Tibial nerve (tissue), 4 donors: ENCODE data around the gene DCDC2C.

Source experiments
- EP300 ChIP-seq, 2 donors: sonication (generic); formaldehyde crosslinking; IDR thresholded peaks; one replicate each; pipeline ENCODE4 v1.6.1; 2017; ENCODE audit warnings: antibody characterized with exemption in 2 of 2, mild to moderate bottlenecking in 1 of 2
- POLR2A ChIP-seq, 2 donors: fragments of 450-650 bp; IDR thresholded peaks; one replicate each; pipeline ENCODE4 v1.6.1; 2017; ENCODE audit warnings: antibody characterized with exemption in 2 of 2, mild to moderate bottlenecking in 2 of 2, moderate library complexity in 2 of 2
- TF ChIP-seq, protein P1 (sequence below), 5 experiments: fragments of 200-600 bp in 3 of 5; fragments of 450-650 bp in 2 of 5; sonication (generic) in 3 of 5; IDR thresholded peaks; one replicate each; pipeline ENCODE4 v1.5.1; 2016 to 2019; ENCODE audit warnings: antibody characterized with exemption in 5 of 5, mild to moderate bottlenecking in 3 of 5, moderate library complexity in 2 of 5

DNA sequence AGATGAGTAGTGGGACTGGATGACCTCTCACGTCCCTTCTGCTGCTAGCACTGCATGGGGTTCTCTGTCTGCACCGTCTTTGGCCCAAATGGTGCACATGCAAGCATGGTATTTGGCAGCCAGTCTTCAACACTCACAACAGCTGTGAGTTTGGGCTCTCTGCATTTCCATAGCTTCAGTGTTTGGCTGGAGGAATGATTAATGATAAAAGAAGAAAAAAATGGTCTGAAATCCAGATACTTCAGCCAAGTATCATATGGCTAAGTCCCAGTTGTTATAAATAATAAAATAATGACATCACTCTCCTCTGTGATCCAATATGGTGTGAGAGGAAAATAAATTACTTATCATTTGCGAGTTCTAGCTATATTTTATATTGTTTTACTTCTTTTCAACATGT lies 173.3 kb downstream of the DCDC2C start:
- TF ChIP-seq, protein P1, sequence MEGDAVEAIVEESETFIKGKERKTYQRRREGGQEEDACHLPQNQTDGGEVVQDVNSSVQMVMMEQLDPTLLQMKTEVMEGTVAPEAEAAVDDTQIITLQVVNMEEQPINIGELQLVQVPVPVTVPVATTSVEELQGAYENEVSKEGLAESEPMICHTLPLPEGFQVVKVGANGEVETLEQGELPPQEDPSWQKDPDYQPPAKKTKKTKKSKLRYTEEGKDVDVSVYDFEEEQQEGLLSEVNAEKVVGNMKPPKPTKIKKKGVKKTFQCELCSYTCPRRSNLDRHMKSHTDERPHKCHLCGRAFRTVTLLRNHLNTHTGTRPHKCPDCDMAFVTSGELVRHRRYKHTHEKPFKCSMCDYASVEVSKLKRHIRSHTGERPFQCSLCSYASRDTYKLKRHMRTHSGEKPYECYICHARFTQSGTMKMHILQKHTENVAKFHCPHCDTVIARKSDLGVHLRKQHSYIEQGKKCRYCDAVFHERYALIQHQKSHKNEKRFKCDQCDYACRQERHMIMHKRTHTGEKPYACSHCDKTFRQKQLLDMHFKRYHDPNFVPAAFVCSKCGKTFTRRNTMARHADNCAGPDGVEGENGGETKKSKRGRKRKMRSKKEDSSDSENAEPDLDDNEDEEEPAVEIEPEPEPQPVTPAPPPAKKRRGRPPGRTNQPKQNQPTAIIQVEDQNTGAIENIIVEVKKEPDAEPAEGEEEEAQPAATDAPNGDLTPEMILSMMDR (IDR thresholded peaks at IDR 0.05): no peak
- TF ChIP-seq EP300 (IDR thresholded peaks at IDR 0.05) (no peak), POLR2A (IDR thresholded peaks at IDR 0.05) (no peak)
